HUES6 (cell line): ENCODE results near the gene IZUMO2.
"Not testable (repeated sequence)": the region's sequence is repeated elsewhere in the genome, so short reads cannot be mapped to it uniquely, and the experiment has no call there.

Experiments
- H3K27ac ChIP-seq: 2 replicates; pipeline ENCODE4 v1.7.0; 2013; ENCODE audit warnings: low read depth, mild to moderate bottlenecking, low read length, inconsistent platforms
- H3K27me3 ChIP-seq: 2 replicates; pipeline ENCODE4 v1.6.1; 2013; ENCODE audit warnings: low read length; ENCODE audit not compliant: control insufficient read depth, insufficient read depth
- H3K36me3 ChIP-seq: 2 replicates; pipeline ENCODE4 v1.6.1; 2013; ENCODE audit warnings: low read length; ENCODE audit not compliant: control insufficient read depth, insufficient read depth
- H3K4me1 ChIP-seq: 2 replicates; pipeline ENCODE4 v1.6.1; 2013; ENCODE audit warnings: low read length; ENCODE audit not compliant: control insufficient read depth, insufficient read depth
- H3K4me3 ChIP-seq: 2 replicates; pipeline ENCODE4 v1.5.1; 2013; ENCODE audit warnings: low read depth, low read length
- H3K9ac ChIP-seq: one replicate; pipeline ENCODE4 v1.6.1; 2013; ENCODE audit warnings: mild to moderate bottlenecking, low read length
- H3K9me3 ChIP-seq: 2 replicates; pipeline ENCODE4 v1.6.1; 2013; ENCODE audit warnings: low read depth, low read length; ENCODE audit not compliant: control insufficient read depth, insufficient read depth

IZUMO2 gene

GRCh38 chr19:50135856-50136602 is 27.1 kb downstream of the IZUMO2 start:
- H3K27me3 ChIP-seq, H3K9ac ChIP-seq, H3K36me3 ChIP-seq, H3K4me3 ChIP-seq, H3K4me1 ChIP-seq, H3K9me3 ChIP-seq, H3K27ac ChIP-seq: not testable (repeated sequence)

- not testable (repeated sequence) for H3K4me1 ChIP-seq, H3K9me3 ChIP-seq, H3K27me3 ChIP-seq, H3K9ac ChIP-seq, H3K36me3 ChIP-seq, H3K4me3 ChIP-seq, H3K27ac ChIP-seq
Observed at GRCh38 chr19:50134777-50135719, 28.0 kb downstream of the IZUMO2 start.

GRCh38 chr19:50133518-50134492 is 29.3 kb downstream of the IZUMO2 start:
- not testable (repeated sequence) for H3K9ac ChIP-seq

GRCh38 chr19:50104012-50104411 is 59.1 kb downstream of the IZUMO2 start:
- H3K27ac ChIP-seq, H3K9ac ChIP-seq, H3K27me3 ChIP-seq, H3K9me3 ChIP-seq, H3K4me1 ChIP-seq, H3K36me3 ChIP-seq, H3K4me3 ChIP-seq: not testable (repeated sequence)

More at GRCh38 chr19:50133518-50134492, 29.3 kb downstream of the IZUMO2 start:
- not testable (repeated sequence) for H3K27ac ChIP-seq, H3K36me3 ChIP-seq, H3K27me3 ChIP-seq, H3K9me3 ChIP-seq, H3K4me1 ChIP-seq, H3K4me3 ChIP-seq

GRCh38 chr19:50103405-50103804 is 59.7 kb downstream of the IZUMO2 start:
- H3K36me3 ChIP-seq, H3K9ac ChIP-seq, H3K27ac ChIP-seq, H3K4me1 ChIP-seq, H3K9me3 ChIP-seq, H3K27me3 ChIP-seq, H3K4me3 ChIP-seq: not testable (repeated sequence)
